Measurements from ENCODE around the gene HTR4. TPM values are rescaled to one million over a fixed set of nuclear protein-coding genes. Genes with fewer than 3 reads are reported as not detected.

HTR4 gene
- total RNA-seq, 4 donors from 2014 or later, result 0.76 TPM; not detected in 3

GRCh38 chr5:148512498-148512897 lies 141.8 kb downstream of the HTR4 start:
- TF ChIP-seq, protein P1, sequence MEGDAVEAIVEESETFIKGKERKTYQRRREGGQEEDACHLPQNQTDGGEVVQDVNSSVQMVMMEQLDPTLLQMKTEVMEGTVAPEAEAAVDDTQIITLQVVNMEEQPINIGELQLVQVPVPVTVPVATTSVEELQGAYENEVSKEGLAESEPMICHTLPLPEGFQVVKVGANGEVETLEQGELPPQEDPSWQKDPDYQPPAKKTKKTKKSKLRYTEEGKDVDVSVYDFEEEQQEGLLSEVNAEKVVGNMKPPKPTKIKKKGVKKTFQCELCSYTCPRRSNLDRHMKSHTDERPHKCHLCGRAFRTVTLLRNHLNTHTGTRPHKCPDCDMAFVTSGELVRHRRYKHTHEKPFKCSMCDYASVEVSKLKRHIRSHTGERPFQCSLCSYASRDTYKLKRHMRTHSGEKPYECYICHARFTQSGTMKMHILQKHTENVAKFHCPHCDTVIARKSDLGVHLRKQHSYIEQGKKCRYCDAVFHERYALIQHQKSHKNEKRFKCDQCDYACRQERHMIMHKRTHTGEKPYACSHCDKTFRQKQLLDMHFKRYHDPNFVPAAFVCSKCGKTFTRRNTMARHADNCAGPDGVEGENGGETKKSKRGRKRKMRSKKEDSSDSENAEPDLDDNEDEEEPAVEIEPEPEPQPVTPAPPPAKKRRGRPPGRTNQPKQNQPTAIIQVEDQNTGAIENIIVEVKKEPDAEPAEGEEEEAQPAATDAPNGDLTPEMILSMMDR (IDR thresholded peaks at IDR 0.05), result no peak
- TF ChIP-seq POLR2A (IDR thresholded peaks at IDR 0.05), result no peak
- WGBS, 2 donors, result 81 to 83% methylated on average over 7 to 9 of the region's 9 CpGs
- Histone ChIP-seq H3K27me3 (no peaks in the 10 kb centered on the region), H3K36me3 (no peaks in the 10 kb centered on the region), H3K4me1 (no peaks in the 10 kb centered on the region), H3K9me3 (no peaks in the 10 kb centered on the region), H3K4me3 (no peak overlapping the region), H3K27ac (no peak overlapping the region)
- intact Hi-C loops (cut with DNase I), result no loop called here
- DNase-seq, result no peak

DNA sequence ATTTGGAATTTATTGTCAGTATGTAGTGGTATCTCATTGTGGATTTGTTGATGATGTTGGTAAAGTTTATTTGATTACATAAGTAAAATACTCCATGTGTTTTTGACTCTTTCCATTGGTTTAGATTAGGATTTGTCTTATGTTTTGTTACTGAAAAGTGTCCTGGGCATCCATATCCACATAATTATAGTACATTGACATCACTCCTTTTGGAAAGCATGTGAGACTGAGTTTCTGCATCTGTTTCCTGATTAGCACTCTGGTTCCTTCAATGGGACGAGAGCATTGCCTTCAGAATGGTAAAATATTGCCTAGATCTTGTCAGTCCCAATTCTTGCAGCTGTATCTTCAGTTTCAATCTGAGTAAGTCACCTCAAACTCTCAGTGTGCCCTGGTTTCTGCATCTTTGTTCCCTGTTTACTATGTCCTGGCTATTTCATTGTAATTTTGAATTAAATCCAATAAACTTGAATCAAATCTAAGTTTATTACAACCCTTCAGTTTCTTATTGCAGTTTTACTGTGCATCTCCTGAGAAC lies 142.4 kb downstream of the HTR4 start:
- TF ChIP-seq POLR2A (IDR thresholded peaks at IDR 0.05), result no peak
- TF ChIP-seq, protein P1 (IDR thresholded peaks at IDR 0.05), result no peak
- Histone ChIP-seq H3K4me1 (no peaks in the 10 kb centered on the region), H3K27me3 (no peaks in the 10 kb centered on the region), H3K27ac (no peak overlapping the region), H3K9me3 (no peaks in the 10 kb centered on the region), H3K36me3 (no peaks in the 10 kb centered on the region), H3K4me3 (no peak overlapping the region)
- no peak for DNase-seq
- WGBS, 2 donors, result 0% methylated on average over 1 of the region's 1 CpG
- intact Hi-C loops (cut with DNase I), result no loop called here

GRCh38 chr5:148509893-148510292 lies 144.4 kb downstream of the HTR4 start:
- TF ChIP-seq, protein P1 (IDR thresholded peaks at IDR 0.05), result no peak
- no peak for TF ChIP-seq POLR2A (IDR thresholded peaks at IDR 0.05)
- Histone ChIP-seq H3K36me3 (no peaks in the 10 kb centered on the region), H3K27ac (no peak overlapping the region), H3K4me1 (no peaks in the 10 kb centered on the region), H3K4me3 (no peak overlapping the region), H3K27me3 (no peaks in the 10 kb centered on the region), H3K9me3 (no peaks in the 10 kb centered on the region)
- 76 to 78% methylated on average over 2 of the region's 2 CpGs for WGBS, 2 donors
- intact Hi-C loops (cut with DNase I), result no loop called here
- DNase-seq, result no peak

- TF ChIP-seq POLR2A (IDR thresholded peaks at IDR 0.05), result no peak
- TF ChIP-seq, protein P1 (IDR thresholded peaks at IDR 0.05), result no peak
- DNase-seq, result no peak
- H3K4me1 ChIP-seq, result no peaks in the 10 kb centered on the region
- intact Hi-C loops (cut with DNase I), result no loop called here
- H3K9me3 ChIP-seq, result no peaks in the 10 kb centered on the region
- H3K27me3 ChIP-seq, result no peaks in the 10 kb centered on the region
- no peak overlapping the region for H3K27ac ChIP-seq
- 37 to 64% methylated on average over 3 of the region's 3 CpGs for whole genome bisulfite sequencing, 2 donors
- H3K36me3 ChIP-seq, result no peaks in the 10 kb centered on the region
- no peak overlapping the region for H3K4me3 ChIP-seq
Observed at GRCh38 chr5:148507648-148508047, 146.7 kb downstream of the HTR4 start.

- DNase-seq, result no peak
- Histone ChIP-seq H3K36me3 (no peaks in the 10 kb centered on the region), H3K9me3 (no peaks in the 10 kb centered on the region), H3K4me3 (no peak overlapping the region), H3K4me1 (no peaks in the 10 kb centered on the region), H3K27ac (no peak overlapping the region), H3K27me3 (peaks cover 0 to 14% (median 0%) of the 10 kb centered on the region in 4 donors)
- TF ChIP-seq POLR2A (IDR thresholded peaks at IDR 0.05), result no peak
- TF ChIP-seq, protein P1 (IDR thresholded peaks at IDR 0.05), result no peak
- intact Hi-C loops (cut with DNase I), result no loop called here
- WGBS, 2 donors, result 33 to 86% methylated on average over 1 of the region's 1 CpG
Observed at GRCh38 chr5:148499452-148499851, 154.9 kb downstream of the HTR4 start.

All from esophagus squamous epithelium (tissue), 5 donors.